ENCODE measurements around the gene SEC62.

Gene SEC62

GRCh38 chr3:170037463-170038433 lies 71.1 kb downstream of the SEC62 start, which contains the start of gene GPR160:
Gene GPR160, plus strand, starts transcription at chr3:170037995. Its CDS starts 45,978 bp downstream, at chr3:170083973.
- Histone ChIP-seq H3K79me2 (ENCODE audit: low read length) (peaks cover 39% of the 10 kb centered on the region), H3K9ac (ENCODE audit: low read length) (peak within 1 kb of the TSS; percentile 83), H3K4me2 (ENCODE audit: low read depth, low read length) (peak within 1 kb of the TSS; percentile 97), H2AFZ (ENCODE audit: low read length) (peak within 1 kb of the TSS; percentile 78), H3K9me3 (replicated peaks; ENCODE audit: insufficient read depth, low read length) (no peaks in the 10 kb centered on the region), H3K36me3 (replicated peaks; ENCODE audit: insufficient read depth, low read length) (no peaks in the 10 kb centered on the region), H3K27ac (ENCODE audit: low read length) (peak within 1 kb of the TSS; percentile 73; the same call in 1 of the 2 replicates), H3F3A (ENCODE audit: insufficient read depth, low read length) (peaks cover 15% of the 10 kb centered on the region), H3K4me1 (ENCODE audit: low read length) (peaks cover 9% of the 10 kb centered on the region; the same call in 1 of the 2 replicates), H3K4me3 (ENCODE audit: low read length) (peak within 1 kb of the TSS; percentile 80), H3K27me3 (replicated peaks; ENCODE audit: insufficient read depth, low read length) (no peaks in the 10 kb centered on the region), H4K20me1 (ENCODE audit: insufficient read depth, low read length) (no peaks in the 10 kb centered on the region), H3K9me2 (replicated peaks; ENCODE audit: insufficient read depth, low read length) (no peaks in the 10 kb centered on the region)
- TF ChIP-seq EZH2 (optimal IDR thresholded peaks at IDR 0.05; ENCODE audit: low read depth, low read length) = no peak
- TF ChIP-seq CTCF (IDR thresholded peaks at IDR 0.05; ENCODE audit: low read length) = peak; percentile 83
- peak; percentile 98 for DNase-seq

- Histone ChIP-seq H3K9me3 (replicated peaks; ENCODE audit: insufficient read depth, low read length) (no peaks in the 10 kb centered on the region), H3K4me1 (ENCODE audit: low read length) (peaks cover 8% of the 10 kb centered on the region), H3K79me2 (ENCODE audit: low read length) (peaks cover 44% of the 10 kb centered on the region), H2AFZ (ENCODE audit: low read length) (peak overlapping the region; percentile 75), H3K4me3 (ENCODE audit: low read length) (peak overlapping the region; percentile 80), H3K27ac (ENCODE audit: low read length) (peak overlapping the region; percentile 73; the same call in 1 of the 2 replicates), H3K36me3 (replicated peaks; ENCODE audit: insufficient read depth, low read length) (no peaks in the 10 kb centered on the region), H4K20me1 (ENCODE audit: insufficient read depth, low read length) (no peaks in the 10 kb centered on the region), H3F3A (ENCODE audit: insufficient read depth, low read length) (peaks cover 20% of the 10 kb centered on the region), H3K4me2 (ENCODE audit: low read depth, low read length) (peak overlapping the region; percentile 97), H3K9me2 (replicated peaks; ENCODE audit: insufficient read depth, low read length) (no peaks in the 10 kb centered on the region), H3K9ac (ENCODE audit: low read length) (peak overlapping the region; percentile 83), H3K27me3 (replicated peaks; ENCODE audit: insufficient read depth, low read length) (no peaks in the 10 kb centered on the region)
- peak; percentile 61 for DNase-seq
- TF ChIP-seq CTCF (IDR thresholded peaks at IDR 0.05; ENCODE audit: low read length) (peak; percentile 58), EZH2 (optimal IDR thresholded peaks at IDR 0.05; ENCODE audit: low read depth, low read length) (no peak), EZH2phosphoT487 (IDR thresholded peaks at IDR 0.05; ENCODE audit: low read length) (no peak)
Observed at GRCh38 chr3:170038434-170039110, 72.0 kb downstream of the SEC62 start.

- H3K9me2 ChIP-seq (replicated peaks; ENCODE audit: insufficient read depth, low read length) = no peaks in the 10 kb centered on the region
- no peak for DNase-seq
- H3K27me3 ChIP-seq (replicated peaks; ENCODE audit: insufficient read depth, low read length) = no peaks in the 10 kb centered on the region
- H3K9ac ChIP-seq (ENCODE audit: low read length) = no peak overlapping the region
- no peak overlapping the region for H3K27ac ChIP-seq (ENCODE audit: low read length)
- TF ChIP-seq CTCF (IDR thresholded peaks at IDR 0.05; ENCODE audit: low read length) (no peak), EZH2phosphoT487 (IDR thresholded peaks at IDR 0.05; ENCODE audit: low read length) (no peak), EZH2 (optimal IDR thresholded peaks at IDR 0.05; ENCODE audit: low read depth, low read length) (no peak)
- no peak overlapping the region for H3K4me2 ChIP-seq (ENCODE audit: low read depth, low read length)
- H3K9me3 ChIP-seq (replicated peaks; ENCODE audit: insufficient read depth, low read length) = no peaks in the 10 kb centered on the region
- peaks cover 39% of the 10 kb centered on the region for H3F3A ChIP-seq (ENCODE audit: insufficient read depth, low read length)
- H3K4me1 ChIP-seq (ENCODE audit: low read length) = peaks cover 17% of the 10 kb centered on the region
- H4K20me1 ChIP-seq (ENCODE audit: insufficient read depth, low read length) = no peaks in the 10 kb centered on the region
- H3K4me3 ChIP-seq (ENCODE audit: low read length) = no peak overlapping the region
- H2AFZ ChIP-seq (ENCODE audit: low read length) = no peak overlapping the region
- peaks cover 44% of the 10 kb centered on the region for H3K79me2 ChIP-seq (ENCODE audit: low read length)
- H3K36me3 ChIP-seq (replicated peaks; ENCODE audit: insufficient read depth, low read length) = no peaks in the 10 kb centered on the region
Observed at GRCh38 chr3:170040418-170040817, 73.8 kb downstream of the SEC62 start.

Measured in MM.1S (cell line).